GM12878 (cell line): Measurements from ENCODE around the gene MAST4. TPM values are rescaled to one million over a fixed set of nuclear protein-coding genes. Genes with fewer than 3 reads are reported as not detected.

ENCODE experiments used
- ATAC-seq: fragments of 200-7000 bp; cut with Tn5 transposase; 3 replicates; pipeline ENCODE4 v1.9.1; 2020; ENCODE audit warnings: mild to moderate bottlenecking, moderate library complexity
- BruUV-seq: library from RNA; stranded (reverse); fragments of 400-500 nt; replicated peaks from 2 replicates; lab custom pipeline; 2021; lab: Mats Ljungman, UMichigan
- CTCF ChIA-PET: fragments of 300-600 bp; sonication (Branson Sonifier 250); formaldehyde crosslinking; extraction: SDS; loops from one replicate; lab custom pipeline; 2021; ENCODE audit warnings: inconsistent platforms; lab: Yijun Ruan, JAX
- POLR2A ChIA-PET: fragments of 350-600 bp; formaldehyde crosslinking; extraction: SDS; loops from one replicate; lab custom pipeline; 2021; ENCODE audit warnings: inconsistent platforms; lab: Charles Lee
- RAD21 ChIA-PET: fragments of 300-600 bp; sonication (Branson Sonifier 250); formaldehyde crosslinking; loops from one replicate; lab custom pipeline; 2023; ENCODE audit warnings: antibody characterized with exemption; ENCODE audit not compliant: unreplicated experiment; lab: Charles Lee
- SMC1A ChIA-PET: fragments of 300-600 bp; sonication (Branson Sonifier 250); formaldehyde crosslinking; loops from one replicate; lab custom pipeline; 2023; ENCODE audit not compliant: unreplicated experiment, uncharacterized antibody; lab: Charles Lee
- DNase-seq: peaks from one replicate; pipeline ENCODE4 v3.0.0-alpha.2; 2011; ENCODE audit warnings: low read depth, low spot score
- FAIRE-seq: peaks from 3 replicates; lab custom pipeline; 2011; peaks lifted over from hg19 to GRCh38; lab: Jason Lieb, UNC
- H2AFZ ChIP-seq: 2 replicates; pipeline ENCODE4 v1.6.0; 2011; ENCODE audit warnings: low read depth, low read length, control low read depth; ENCODE audit not compliant: control insufficient read depth
- H3K27ac ChIP-seq: 2 replicates; pipeline ENCODE4 v1.5.1; 2011; ENCODE audit warnings: control low read depth; ENCODE audit not compliant: control insufficient read depth, insufficient read depth
- H3K27me3 ChIP-seq, 2 experiments: replicated peaks in 1 of 2; 2 replicates each; pipeline versions ENCODE4 v1.6.0 to v1.6.1; 2011; ENCODE audit warnings: low read length in 1 of 2; ENCODE audit not compliant: control insufficient read depth in 2 of 2, insufficient read depth in 2 of 2
- H3K36me3 ChIP-seq, 2 experiments: 2 replicates each; pipeline ENCODE4 v1.5.1; 2011; ENCODE audit warnings: low read length in 1 of 2; ENCODE audit not compliant: control insufficient read depth in 2 of 2, insufficient read depth in 2 of 2
- H3K4me1 ChIP-seq: 2 replicates; pipeline ENCODE4 v1.6.1; 2011; ENCODE audit warnings: mild to moderate bottlenecking, low read length, moderate library complexity, mixed read lengths; ENCODE audit not compliant: control insufficient read depth, insufficient read depth
- H3K4me2 ChIP-seq: 2 replicates; pipeline ENCODE4 v1.6.0; 2011; ENCODE audit warnings: control low read depth; ENCODE audit not compliant: control insufficient read depth, insufficient read depth
- H3K4me3 ChIP-seq: fragments of 200-600 bp; sonication (generic); 2 replicates; pipeline ENCODE4 v1.5.1; 2016
- H3K79me2 ChIP-seq: 2 replicates; pipeline ENCODE4 v1.6.0; 2011; ENCODE audit warnings: low read length; ENCODE audit not compliant: control insufficient read depth, insufficient read depth
- H3K9ac ChIP-seq: 2 replicates; pipeline ENCODE4 v1.8.0; 2011; ENCODE audit warnings: low read length, control low read depth, mixed read lengths; ENCODE audit not compliant: control insufficient read depth, insufficient read depth
- H3K9me3 ChIP-seq: replicated peaks from 3 replicates; pipeline ENCODE4 v1.5.1; 2011; ENCODE audit warnings: mild to moderate bottlenecking, low read length; ENCODE audit not compliant: control insufficient read depth, insufficient read depth
- H4K20me1 ChIP-seq: 2 replicates; pipeline ENCODE4 v1.6.0; 2011; ENCODE audit not compliant: control insufficient read depth, insufficient read depth
- E2F8 ChIP-seq: fragments of 450-650 bp; IDR thresholded peaks from 2 replicates; pipeline ENCODE4 v1.6.1; 2018; ENCODE audit warnings: mild to moderate bottlenecking, low read depth, moderate library complexity; ENCODE audit not compliant: partially characterized antibody
- MYC ChIP-seq: IDR thresholded peaks from 2 replicates; pipeline ENCODE4 v1.6.1; 2011; ENCODE audit warnings: mild to moderate bottlenecking, low read length, moderate library complexity, inconsistent platforms; ENCODE audit not compliant: insufficient read depth, insufficient replicate concordance, insufficient read length, severe bottlenecking
- NKRF ChIP-seq: fragments of 450-650 bp; conservative IDR thresholded peaks from 2 replicates; pipeline ENCODE4 v1.6.1; 2017; ENCODE audit warnings: mild to moderate bottlenecking, moderate library complexity
- NRF1 ChIP-seq: conservative IDR thresholded peaks from 2 replicates; pipeline ENCODE4 v1.6.1; 2011; ENCODE audit warnings: mild to moderate bottlenecking, low read depth, low read length, improper control_type of control experiment
- PAX5 ChIP-seq: IDR thresholded peaks from 2 replicates; pipeline ENCODE4 v1.6.1; 2011; ENCODE audit warnings: low read depth, low read length, borderline replicate concordance
- POU2F2 ChIP-seq: IDR thresholded peaks from 3 replicates; pipeline ENCODE4 v1.6.1; 2011; ENCODE audit warnings: low read depth, mild to moderate bottlenecking, low read length, borderline replicate concordance
- RBBP5 ChIP-seq: fragments of 200-600 bp; sonication (generic); conservative IDR thresholded peaks from 2 replicates; pipeline ENCODE4 v1.6.1; 2016
- SREBF2 ChIP-seq: IDR thresholded peaks from 2 replicates; pipeline ENCODE4 v1.6.1; 2012; ENCODE audit warnings: mild to moderate bottlenecking, low read length
- ZNF274 ChIP-seq: IDR thresholded peaks from one replicate; pipeline ENCODE4 v1.8.0; 2011; ENCODE audit not compliant: insufficient read length, insufficient read depth
- WGBS: methylation state at CpG from one replicate; pipeline ENCODE4 v1.1.6; 2016; ENCODE audit warnings: low lambda C conversion rate; ENCODE audit not compliant: insufficient replicate concordance, insufficient coverage; ENCODE audit errors: missing lambda C conversion rate; 5-methylcytosine and 5-hydroxymethylcytosine counted together
- in situ Hi-C: fragments of 300-500 bp; cut with MboI; formaldehyde crosslinking; loops from 9 replicates; pipeline ENCODE4 v1.14.3; 2018; ENCODE audit warnings: mixed read lengths
- intact Hi-C: fragments of 100-400 bp; cut with micrococcal nuclease; formaldehyde crosslinking; loops from one replicate; pipeline ENCODE4 v1.14.2; 2022; ENCODE audit not compliant: unreplicated experiment
- polyA plus RNA-seq, 11 experiments: library from polyadenylated mRNA; depleted of rRNA in 4 of 11; unstranded in 6 of 11; stranded (reverse) in 5 of 11; fragments of >200 nt; fragmentation: Nextera tagmentation in 4 of 11; fragmentation: Illumina TruSeq in 1 of 11; extraction: Ambion mirVana in 4 of 11; extraction: Trizol in 1 of 11; gene quantifications; 1 replicate in 1 of 11; 2 replicates in 10 of 11; pipeline versions ENCODE4 v1.2.1 to v1.2.3, GENCODE V29; 2011 to 2016; ENCODE audit warnings: inconsistent platforms in 2 of 11, missing spikeins in 2 of 11, low read depth in 1 of 11
- total RNA-seq, 4 experiments: library from RNA; depleted of rRNA in 3 of 4; stranded (reverse); fragments of >200 nt in 3 of 4; fragmentation: Illumina TruSeq in 1 of 4; extraction: Trizol in 1 of 4; gene quantifications; 2 replicates each; pipeline versions ENCODE4 v1.2.1 to v1.2.3, GENCODE V29; 2013 to 2021

Gene MAST4
- total and polyA plus RNA-seq, 10 of the 15 experiments (the other 5 are each of a cell fraction or from before 2014, with no cell fraction given), result 0.02 to 1.6 (median 0.29) TPM; not detected in 1

- no TSS peak for BruUV-seq
- intact Hi-C loops, result loop anchor here (10.0 kb wide), 2 partner anchors 168 to 1102 kb away; no protein-coding TSS in a partner anchor
These were observed 557.1 kb downstream of the MAST4 start for GRCh38 chr5:67153292-67153691.

More at GRCh38 chr5:67153292-67153691, 557.1 kb downstream of the MAST4 start:
- FAIRE-seq (no peak), ATAC-seq (no peak), DNase-seq (no peak)
- POLR2A ChIA-PET, result no interaction called here
- Histone ChIP-seq H3K79me2 (no peaks in the 10 kb centered on the region), H3K4me1 (peaks cover 4% of the 10 kb centered on the region; the same call in 1 of the 2 replicates), H3K27ac (no peak overlapping the region), H3K27me3 (peaks cover 0 to 3% of the 10 kb centered on the region in 2 experiments; a peak in 3 of 4 replicates), H3K4me3 (no peak overlapping the region), H2AFZ (no peak overlapping the region), H3K4me2 (no peak overlapping the region), H3K9me3 (no peaks in the 10 kb centered on the region), H3K36me3 (no peaks in the 10 kb centered on the region), H4K20me1 (no peaks in the 10 kb centered on the region; the same call in 1 of the 2 replicates), H3K9ac (no peak overlapping the region)
- TF ChIP-seq PAX5 (no peak), ZNF274 (no peak), POU2F2 (no peak), E2F8 (no peak), NKRF (no peak), RBBP5 (no peak), MYC (no peak), NRF1 (no peak), SREBF2 (no peak)
- CTCF ChIA-PET, result interaction anchor here (1.3 kb wide), 1 partner anchor 56 kb away, joined by 4 read pairs; no protein-coding TSS in a partner anchor
- RAD21 ChIA-PET, result no interaction called here
- 46% methylated on average over 2 of the region's 2 CpGs for WGBS
- in situ Hi-C loops, result no loop called here
- SMC1A ChIA-PET, result no interaction called here
